NOMO-1 treated with dmso at 0.1 percent for 144 hours (cell line): ENCODE measurements around the gene ZNF708.
"Not testable (repeated sequence)": the region's sequence is repeated elsewhere in the genome, so short reads cannot be mapped to it uniquely, and the experiment has no call there.

Source experiments
- DNase-seq: peaks from one replicate; lab custom pipeline; 2025; ENCODE audit not compliant: unreplicated experiment; lab: John Stamatoyannopoulos, UW

Gene ZNF708

DNA sequence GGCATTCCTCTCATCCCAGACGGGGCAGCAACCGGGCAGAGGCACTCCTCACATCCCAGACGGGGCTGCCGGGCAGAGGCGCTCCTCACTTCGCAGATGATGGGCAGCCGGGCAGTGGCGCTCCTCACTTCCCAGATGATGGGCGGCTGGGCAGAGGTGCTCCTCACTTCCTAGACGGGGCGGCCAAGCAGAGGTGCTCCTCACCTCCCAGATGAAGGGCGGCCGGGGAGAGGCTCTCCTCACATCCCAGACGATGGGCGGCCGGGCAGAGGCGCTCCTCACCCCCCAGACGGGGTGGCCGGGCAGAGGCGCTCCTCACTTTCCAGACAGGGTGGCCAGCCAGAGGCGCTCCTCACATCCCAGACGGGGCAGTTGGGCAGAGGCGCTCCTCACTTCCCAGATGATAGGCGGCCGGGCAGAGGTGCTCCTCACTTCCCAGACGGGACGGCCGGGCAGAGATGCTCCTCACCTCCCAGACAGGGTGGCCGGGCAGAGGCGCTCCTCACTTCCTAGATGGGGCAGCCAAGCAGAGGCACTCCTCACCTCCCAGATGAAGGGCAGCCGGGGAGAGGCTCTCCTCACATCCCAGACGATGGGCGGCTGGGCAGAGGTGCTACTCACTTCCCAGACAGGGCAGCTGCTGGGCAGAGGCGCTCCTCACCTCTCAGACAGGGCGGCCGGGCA lies 68.9 kb downstream of the ZNF708 start:
- no peak for DNase-seq

DNA sequence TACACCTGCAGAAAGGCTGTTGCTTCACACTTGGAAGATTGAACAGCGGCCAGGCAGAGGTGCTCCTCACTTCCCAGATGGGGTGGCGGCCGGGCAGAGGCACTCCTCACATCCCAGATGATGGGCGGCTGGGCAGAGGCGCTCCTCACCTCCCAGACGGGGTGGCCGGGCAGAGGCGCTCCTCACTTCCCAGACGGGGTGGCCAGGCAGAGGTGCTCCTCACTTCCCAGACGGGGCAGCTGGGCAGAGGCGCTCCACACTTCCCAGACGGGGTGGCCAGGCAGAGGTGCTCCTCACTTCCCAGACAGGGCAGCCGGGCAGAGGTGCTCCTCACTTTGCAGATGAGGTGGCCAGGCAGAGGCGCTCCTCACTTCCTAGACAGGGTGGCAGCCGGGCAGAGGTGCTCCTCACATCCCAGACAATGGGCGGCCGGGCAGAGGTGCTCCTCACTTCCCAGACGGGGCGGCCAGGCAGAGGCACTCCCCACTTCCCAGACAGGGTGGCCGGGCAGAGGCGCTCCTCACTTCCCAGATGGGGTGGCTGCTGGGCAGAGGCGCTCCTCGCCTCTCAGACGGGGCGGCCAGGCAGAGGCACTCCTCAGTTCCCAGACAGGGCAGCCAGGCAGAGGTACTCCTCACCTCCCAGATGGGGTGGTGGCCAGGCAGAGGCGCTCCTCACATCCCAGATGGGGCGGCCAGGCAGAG lies 69.6 kb downstream of the ZNF708 start:
- not testable (repeated sequence) for DNase-seq

DNA sequence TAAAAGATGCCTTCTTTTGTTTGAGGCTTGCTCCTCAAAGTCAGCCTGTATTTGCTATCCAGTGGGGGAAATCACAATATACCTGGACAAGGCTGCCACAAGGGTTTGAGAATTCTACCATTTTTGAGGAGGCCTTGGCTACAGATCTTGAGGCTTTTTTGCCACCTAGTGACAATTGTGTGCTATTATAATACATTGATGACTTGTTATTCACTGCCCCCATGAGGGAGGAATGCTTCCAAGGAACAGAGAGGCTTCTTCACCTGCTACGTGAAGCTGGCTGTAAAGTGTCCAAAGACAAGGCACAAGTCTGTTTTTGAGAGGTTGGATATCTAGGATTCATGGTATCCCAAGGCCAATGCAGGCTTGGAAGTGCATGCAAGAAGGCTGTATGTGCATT lies 72.5 kb downstream of the ZNF708 start:
- no peak for DNase-seq
